Muscle layer of colon (tissue), 2 donors: Measurements from ENCODE around the gene PIGH.

Experiments used
- H3K27ac ChIP-seq: one replicate; pipeline ENCODE4 v1.7.0; 2013; ENCODE audit warnings: low read depth, mild to moderate bottlenecking, low read length, moderate library complexity
- H3K27me3 ChIP-seq, 2 donors: one replicate each; pipeline ENCODE4 v1.7.0; 2013; ENCODE audit warnings: low read length in 2 of 2, mild to moderate bottlenecking in 2 of 2; ENCODE audit not compliant: insufficient read depth in 2 of 2, control insufficient read depth in 1 of 2
- H3K36me3 ChIP-seq: one replicate; pipeline ENCODE4 v1.7.0; 2013; ENCODE audit warnings: mild to moderate bottlenecking, low read length; ENCODE audit not compliant: insufficient read depth
- H3K4me1 ChIP-seq: one replicate; pipeline ENCODE4 v1.7.0; 2013; ENCODE audit warnings: mild to moderate bottlenecking, low read length; ENCODE audit not compliant: insufficient read depth
- H3K4me3 ChIP-seq, 2 donors: one replicate each; pipeline ENCODE4 v1.7.0; 2013; ENCODE audit warnings: low read length in 2 of 2, low read depth in 1 of 2, mild to moderate bottlenecking in 1 of 2, moderate library complexity in 1 of 2
- H3K9ac ChIP-seq: one replicate; pipeline ENCODE4 v1.7.0; 2013; ENCODE audit warnings: low read length
- H3K9me3 ChIP-seq: one replicate; pipeline ENCODE4 v1.7.0; 2013; ENCODE audit warnings: mild to moderate bottlenecking, low read length
- donor health status: abdominal sarcoma.
- donor health status: Adenocarcinoma of cecum.

Gene PIGH

GRCh38 chr14:67599698-67600561 lies at the start of gene PIGH:
TSS of gene PIGH (minus strand) at chr14:67600268. CDS start at chr14:67600203, 65 bp downstream.
- peak within 1 kb of the TSS; percentile 70 to 88 for H3K4me3 ChIP-seq
- peak within 1 kb of the TSS; percentile 87 for H3K27ac ChIP-seq
- no peaks in the 10 kb centered on the region for H3K9me3 ChIP-seq
- H3K4me1 ChIP-seq = peaks cover 6% of the 10 kb centered on the region
- no peaks in the 10 kb centered on the region for H3K27me3 ChIP-seq
- no peaks in the 10 kb centered on the region for H3K36me3 ChIP-seq
- peak within 1 kb of the TSS; percentile 63 for H3K9ac ChIP-seq

GRCh38 chr14:67646131-67646530 lies 46.1 kb upstream of the PIGH start:
- peaks cover 12% of the 10 kb centered on the region for H3K4me1 ChIP-seq
- H3K36me3 ChIP-seq = peaks cover 28% of the 10 kb centered on the region
- no peaks in the 10 kb centered on the region for H3K27me3 ChIP-seq
- H3K9me3 ChIP-seq = no peaks in the 10 kb centered on the region
- H3K4me3 ChIP-seq = no peak overlapping the region
- no peak overlapping the region for H3K9ac ChIP-seq
- no peak overlapping the region for H3K27ac ChIP-seq

GRCh38 chr14:67645414-67645813 lies 45.3 kb upstream of the PIGH start:
- Histone ChIP-seq H3K4me3 (no peak overlapping the region), H3K9ac (no peak overlapping the region), H3K36me3 (peaks cover 21% of the 10 kb centered on the region), H3K4me1 (peaks cover 8% of the 10 kb centered on the region), H3K27me3 (no peaks in the 10 kb centered on the region), H3K27ac (no peak overlapping the region), H3K9me3 (no peaks in the 10 kb centered on the region)

- H3K36me3 ChIP-seq = peaks cover 11% of the 10 kb centered on the region
- no peak overlapping the region for H3K9ac ChIP-seq
- H3K4me3 ChIP-seq = no peak overlapping the region
- no peaks in the 10 kb centered on the region for H3K27me3 ChIP-seq
- H3K27ac ChIP-seq = no peak overlapping the region
- peaks cover 4% of the 10 kb centered on the region for H3K4me1 ChIP-seq
- H3K9me3 ChIP-seq = no peaks in the 10 kb centered on the region
Measured at GRCh38 chr14:67644428-67644827, 44.4 kb upstream of the PIGH start.

- Histone ChIP-seq H3K9ac (no peak overlapping the region), H3K36me3 (peaks cover 4% of the 10 kb centered on the region), H3K27ac (no peak overlapping the region), H3K4me3 (no peak overlapping the region), H3K9me3 (no peaks in the 10 kb centered on the region), H3K4me1 (peaks cover 4% of the 10 kb centered on the region), H3K27me3 (no peaks in the 10 kb centered on the region)
Measured at GRCh38 chr14:67643713-67644112, 43.6 kb upstream of the PIGH start.

- Histone ChIP-seq H3K27ac (no peak overlapping the region), H3K4me1 (peaks cover 4% of the 10 kb centered on the region), H3K9ac (no peak overlapping the region), H3K36me3 (no peaks in the 10 kb centered on the region), H3K27me3 (no peaks in the 10 kb centered on the region), H3K4me3 (no peak overlapping the region), H3K9me3 (no peaks in the 10 kb centered on the region)
Measured at GRCh38 chr14:67641902-67642749, 42.1 kb upstream of the PIGH start.

- Histone ChIP-seq H3K4me3 (no peak overlapping the region), H3K36me3 (no peaks in the 10 kb centered on the region), H3K9ac (no peak overlapping the region), H3K9me3 (no peaks in the 10 kb centered on the region), H3K27me3 (no peaks in the 10 kb centered on the region), H3K4me1 (peaks cover 4% of the 10 kb centered on the region), H3K27ac (no peak overlapping the region)
Measured at GRCh38 chr14:67641480-67641879, 41.4 kb upstream of the PIGH start.

- Histone ChIP-seq H3K9me3 (no peaks in the 10 kb centered on the region), H3K4me1 (no peaks in the 10 kb centered on the region), H3K9ac (no peak overlapping the region), H3K27ac (no peak overlapping the region), H3K4me3 (no peak overlapping the region), H3K36me3 (no peaks in the 10 kb centered on the region), H3K27me3 (no peaks in the 10 kb centered on the region)
Measured at GRCh38 chr14:67638642-67639041, 38.6 kb upstream of the PIGH start.

GRCh38 chr14:67636361-67636919 lies 36.4 kb upstream of the PIGH start:
- Histone ChIP-seq H3K27ac (no peak overlapping the region), H3K4me1 (no peaks in the 10 kb centered on the region), H3K9me3 (no peaks in the 10 kb centered on the region), H3K27me3 (no peaks in the 10 kb centered on the region), H3K4me3 (no peak overlapping the region), H3K9ac (no peak overlapping the region), H3K36me3 (no peaks in the 10 kb centered on the region)

GRCh38 chr14:67633451-67634147 lies 33.5 kb upstream of the PIGH start:
- H3K4me1 ChIP-seq = no peaks in the 10 kb centered on the region

GRCh38 chr14:67630938-67631337 lies 30.9 kb upstream of the PIGH start:
- no peak overlapping the region for H3K4me3 ChIP-seq
- no peaks in the 10 kb centered on the region for H3K27me3 ChIP-seq
- no peaks in the 10 kb centered on the region for H3K4me1 ChIP-seq
- no peak overlapping the region for H3K9ac ChIP-seq
- no peaks in the 10 kb centered on the region for H3K9me3 ChIP-seq
- no peaks in the 10 kb centered on the region for H3K36me3 ChIP-seq
- no peak overlapping the region for H3K27ac ChIP-seq

More at GRCh38 chr14:67633451-67634147, 33.5 kb upstream of the PIGH start:
- no peaks in the 10 kb centered on the region for H3K36me3 ChIP-seq
- no peak overlapping the region for H3K27ac ChIP-seq
- no peaks in the 10 kb centered on the region for H3K9me3 ChIP-seq
- no peak overlapping the region for H3K4me3 ChIP-seq
- no peaks in the 10 kb centered on the region for H3K27me3 ChIP-seq
- no peak overlapping the region for H3K9ac ChIP-seq
